Stimulated activated CD4-positive, alpha-beta T cell treated with anti-CD3 and anti-CD28 coated beads, Interleukin-4, amount 100 ng/mL, for 1 hour (primary cell): ENCODE results near the gene APP.

Source experiments
- DNase-seq: peaks from one replicate; pipeline ENCODE4 v3.0.0-alpha.2; 2020

Gene APP

GRCh38 chr21:26125433-26126167 lies 45.0 kb downstream of the APP start:
- no peak for DNase-seq

- DNase-seq, result no peak
Observed at GRCh38 chr21:26124896-26125295, 45.7 kb downstream of the APP start.

GRCh38 chr21:26124421-26124833 lies 46.1 kb downstream of the APP start:
- DNase-seq, result no peak

GRCh38 chr21:26123012-26123411 lies 47.6 kb downstream of the APP start:
- no peak for DNase-seq

- no peak for DNase-seq
Observed at GRCh38 chr21:26120828-26121227, 49.7 kb downstream of the APP start.

- DNase-seq, result no peak
Observed at GRCh38 chr21:26119906-26120305, 50.7 kb downstream of the APP start.

GRCh38 chr21:26118938-26119540 lies 51.5 kb downstream of the APP start:
- DNase-seq, result no peak

- DNase-seq, result no peak
Observed at GRCh38 chr21:26117972-26118367, 52.6 kb downstream of the APP start.

- no peak for DNase-seq
Observed at GRCh38 chr21:26117324-26117971, 53.1 kb downstream of the APP start.

GRCh38 chr21:26116456-26117011 lies 54.0 kb downstream of the APP start:
- no peak for DNase-seq

- DNase-seq, result no peak
Observed at GRCh38 chr21:26115899-26116298, 54.7 kb downstream of the APP start.

- DNase-seq, result no peak
Observed at GRCh38 chr21:26115305-26115704, 55.3 kb downstream of the APP start.

GRCh38 chr21:26112975-26113374 lies 57.6 kb downstream of the APP start:
- DNase-seq, result no peak

GRCh38 chr21:26112127-26112742 lies 58.3 kb downstream of the APP start:
- DNase-seq, result no peak

- no peak for DNase-seq
Observed at GRCh38 chr21:26110715-26111114, 59.9 kb downstream of the APP start.

GRCh38 chr21:26107429-26107828 lies 63.1 kb downstream of the APP start:
- no peak for DNase-seq

GRCh38 chr21:26106562-26106961 lies 64.0 kb downstream of the APP start:
- DNase-seq, result no peak

- DNase-seq, result no peak
Observed at GRCh38 chr21:26105819-26106218, 64.8 kb downstream of the APP start.

GRCh38 chr21:26100573-26100972 lies 70.0 kb downstream of the APP start:
- DNase-seq, result no peak

- DNase-seq, result no peak
Observed at GRCh38 chr21:26099610-26100219, 70.9 kb downstream of the APP start.

- DNase-seq, result no peak
Observed at GRCh38 chr21:26098772-26099397, 71.7 kb downstream of the APP start.

GRCh38 chr21:26097475-26097874 lies 73.1 kb downstream of the APP start:
- no peak for DNase-seq
